Kidney epithelial cell (primary cell): ENCODE measurements around the gene TUBG2. TPM values are rescaled to one million over a fixed set of nuclear protein-coding genes. Genes with fewer than 3 reads are reported as not detected.

Experiments used
- DNase-seq: peaks from one replicate; pipeline ENCODE4 v3.0.0-alpha.2; 2010; ENCODE audit warnings: low read depth
- H3K27me3 ChIP-seq: 2 replicates; pipeline ENCODE4 v1.6.0; 2011; ENCODE audit warnings: low read length; ENCODE audit not compliant: control insufficient read depth, insufficient read depth
- H3K36me3 ChIP-seq: 2 replicates; pipeline ENCODE4 v1.5.1; 2011; ENCODE audit warnings: low read length; ENCODE audit not compliant: control insufficient read depth, insufficient read depth
- H3K4me3 ChIP-seq: 2 replicates; pipeline ENCODE4 v1.5.1; 2011; ENCODE audit warnings: low read depth, mild to moderate bottlenecking, control low read depth, low read length
- total RNA-seq: library from RNA; depleted of rRNA; stranded (reverse); fragments of >200 nt; gene quantifications from 2 replicates; pipeline ENCODE4 v1.2.3, GENCODE V29; 2015
- TF ChIP-seq, protein P1 (sequence below): IDR thresholded peaks from 2 replicates; pipeline ENCODE4 v1.5.1; 2011; ENCODE audit warnings: mild to moderate bottlenecking, moderate library complexity, low read length, control low read depth, inconsistent platforms; ENCODE audit not compliant: insufficient read depth, poor library complexity, severe bottlenecking

The TUBG2 gene
- total RNA-seq, 1 donor from 2014 or later = 11.3 TPM

DNA sequence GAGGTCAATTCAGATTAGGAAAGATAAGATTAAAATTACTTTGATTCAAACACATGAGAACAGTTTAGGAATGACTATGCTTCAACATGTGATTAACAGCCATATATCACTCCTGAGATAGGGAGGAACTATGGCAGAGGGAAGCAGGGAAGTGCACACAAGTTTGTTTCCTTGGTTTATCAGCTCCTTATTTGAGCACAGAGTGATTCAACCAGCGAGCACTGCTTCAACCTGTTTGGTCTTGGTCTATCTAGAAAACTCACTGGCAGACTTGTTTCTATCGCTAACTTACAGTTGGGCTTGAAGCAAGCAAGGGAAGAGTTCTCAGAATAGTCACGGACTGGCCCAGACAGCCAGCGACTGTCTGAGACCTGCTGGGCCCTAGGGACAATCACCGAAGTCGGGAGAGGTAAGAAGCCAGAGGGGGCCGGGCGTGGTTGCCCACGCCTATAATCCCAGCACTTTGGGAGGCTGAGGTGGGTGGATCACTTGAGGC is 26.1 kb upstream of the TUBG2 start:
- H3K4me3 ChIP-seq = no peak overlapping the region
- no peaks in the 10 kb centered on the region for H3K27me3 ChIP-seq
- TF ChIP-seq, protein P1, sequence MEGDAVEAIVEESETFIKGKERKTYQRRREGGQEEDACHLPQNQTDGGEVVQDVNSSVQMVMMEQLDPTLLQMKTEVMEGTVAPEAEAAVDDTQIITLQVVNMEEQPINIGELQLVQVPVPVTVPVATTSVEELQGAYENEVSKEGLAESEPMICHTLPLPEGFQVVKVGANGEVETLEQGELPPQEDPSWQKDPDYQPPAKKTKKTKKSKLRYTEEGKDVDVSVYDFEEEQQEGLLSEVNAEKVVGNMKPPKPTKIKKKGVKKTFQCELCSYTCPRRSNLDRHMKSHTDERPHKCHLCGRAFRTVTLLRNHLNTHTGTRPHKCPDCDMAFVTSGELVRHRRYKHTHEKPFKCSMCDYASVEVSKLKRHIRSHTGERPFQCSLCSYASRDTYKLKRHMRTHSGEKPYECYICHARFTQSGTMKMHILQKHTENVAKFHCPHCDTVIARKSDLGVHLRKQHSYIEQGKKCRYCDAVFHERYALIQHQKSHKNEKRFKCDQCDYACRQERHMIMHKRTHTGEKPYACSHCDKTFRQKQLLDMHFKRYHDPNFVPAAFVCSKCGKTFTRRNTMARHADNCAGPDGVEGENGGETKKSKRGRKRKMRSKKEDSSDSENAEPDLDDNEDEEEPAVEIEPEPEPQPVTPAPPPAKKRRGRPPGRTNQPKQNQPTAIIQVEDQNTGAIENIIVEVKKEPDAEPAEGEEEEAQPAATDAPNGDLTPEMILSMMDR = no peak
- H3K36me3 ChIP-seq = no peaks in the 10 kb centered on the region
- DNase-seq = no peak

GRCh38 chr17:42639525-42640113 is 19.5 kb upstream of the TUBG2 start:
- DNase-seq = no peak
- TF ChIP-seq, protein P1 = no peak
- H3K27me3 ChIP-seq = peaks cover 5% of the 10 kb centered on the region
- H3K4me3 ChIP-seq = no peak overlapping the region
- H3K36me3 ChIP-seq = no peaks in the 10 kb centered on the region

- no peaks in the 10 kb centered on the region for H3K36me3 ChIP-seq
- H3K4me3 ChIP-seq = no peak overlapping the region
- no peak for DNase-seq
- peaks cover 5% of the 10 kb centered on the region for H3K27me3 ChIP-seq
- TF ChIP-seq, protein P1 = no peak
Measured at GRCh38 chr17:42640121-42640520, 19.0 kb upstream of the TUBG2 start.

- Histone ChIP-seq H3K36me3 (no peaks in the 10 kb centered on the region), H3K27me3 (peaks cover 5% of the 10 kb centered on the region), H3K4me3 (no peak overlapping the region)
- DNase-seq = no peak
- TF ChIP-seq, protein P1 = no peak
Measured at GRCh38 chr17:42642336-42642735, 16.7 kb upstream of the TUBG2 start.

DNA sequence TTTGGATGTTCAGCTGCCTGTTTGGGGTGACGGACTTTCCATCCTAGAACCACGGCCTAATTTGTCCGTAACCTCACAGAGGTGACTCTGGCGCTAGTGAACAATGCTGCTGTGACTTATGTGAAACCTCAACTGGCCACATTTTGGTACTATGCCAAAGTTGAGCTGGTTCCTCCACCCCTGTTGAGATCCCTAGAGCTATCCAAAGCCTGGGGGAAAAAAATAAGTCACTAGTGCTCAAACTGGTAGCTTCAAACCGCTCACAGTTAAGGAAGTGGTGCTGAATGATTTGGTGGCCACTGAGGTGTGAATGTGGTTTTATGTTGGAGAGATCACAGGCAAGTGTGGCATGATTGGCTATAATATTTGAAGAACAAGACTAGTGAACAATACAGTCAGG is 11.3 kb upstream of the TUBG2 start:
- Histone ChIP-seq H3K36me3 (no peaks in the 10 kb centered on the region), H3K4me3 (no peak overlapping the region), H3K27me3 (no peaks in the 10 kb centered on the region)
- TF ChIP-seq, protein P1 = no peak
- no peak for DNase-seq

DNA sequence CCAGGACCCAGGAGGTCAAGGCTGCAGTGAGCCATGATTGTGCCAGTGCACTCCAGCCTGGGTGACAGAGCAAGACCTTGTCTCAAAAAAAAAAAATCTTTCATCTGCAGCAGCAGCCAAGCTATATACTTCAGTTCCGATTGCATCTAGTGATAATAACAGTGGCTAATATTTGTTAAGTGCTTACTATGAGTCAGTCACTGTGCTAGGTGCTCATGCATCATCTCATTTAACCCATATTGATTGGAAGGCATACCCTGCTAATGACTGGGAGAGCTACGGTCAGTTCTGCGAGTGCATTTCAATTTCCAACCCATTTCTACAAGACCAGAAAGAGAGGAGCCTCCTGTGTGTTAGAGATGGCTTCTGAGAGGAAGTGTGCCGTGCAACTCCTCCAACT is 7.7 kb upstream of the TUBG2 start:
- TF ChIP-seq, protein P1 = no peak
- Histone ChIP-seq H3K27me3 (no peaks in the 10 kb centered on the region), H3K4me3 (no peak overlapping the region), H3K36me3 (no peaks in the 10 kb centered on the region)
- DNase-seq = no peak
